Measurements from ENCODE around the gene CIDEB. TPM values are rescaled to one million over a fixed set of nuclear protein-coding genes. Genes with fewer than 3 reads are reported as not detected.

The CIDEB gene
- total and polyA plus RNA-seq, 12 donors = 16.4 to 80.3 (median 39.0) TPM

DNA sequence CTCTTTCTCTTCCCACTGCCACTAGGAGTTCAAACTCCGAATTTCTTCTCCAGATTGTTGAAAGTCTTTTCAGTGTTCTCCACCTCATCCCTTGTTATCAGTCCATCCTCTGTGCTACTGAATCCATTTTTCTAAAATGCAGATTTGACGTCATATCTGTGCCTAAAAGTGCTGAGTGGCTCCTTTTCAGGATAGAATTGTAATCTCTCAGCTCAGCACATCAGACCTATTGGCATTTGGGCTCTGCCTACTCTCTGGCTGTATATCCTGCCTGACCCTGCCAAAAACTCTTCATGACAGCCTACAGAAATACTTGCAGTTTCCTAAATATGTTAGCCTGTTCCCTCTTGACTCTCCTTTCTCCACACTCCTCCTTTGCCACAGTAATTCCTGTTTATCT is 35.3 kb downstream of the CIDEB start:
- Histone ChIP-seq H3K4me3 (no peak overlapping the region), H3K27ac (no peak overlapping the region), H3K36me3 (replicated peaks in 1 of 2) (peaks cover 0 to 9% of the 10 kb centered on the region in 2 donors), H3K4me1 (replicated peaks in 1 of 2) (peaks cover 5 to 22% of the 10 kb centered on the region in 2 donors), H3K27me3 (no peaks in the 10 kb centered on the region), H3K9me3 (replicated peaks in 1 of 3) (no peaks in the 10 kb centered on the region)
- no peak for DNase-seq
- intact Hi-C loops (cut with DNase I) = no loop called here
- TF ChIP-seq, protein P1, sequence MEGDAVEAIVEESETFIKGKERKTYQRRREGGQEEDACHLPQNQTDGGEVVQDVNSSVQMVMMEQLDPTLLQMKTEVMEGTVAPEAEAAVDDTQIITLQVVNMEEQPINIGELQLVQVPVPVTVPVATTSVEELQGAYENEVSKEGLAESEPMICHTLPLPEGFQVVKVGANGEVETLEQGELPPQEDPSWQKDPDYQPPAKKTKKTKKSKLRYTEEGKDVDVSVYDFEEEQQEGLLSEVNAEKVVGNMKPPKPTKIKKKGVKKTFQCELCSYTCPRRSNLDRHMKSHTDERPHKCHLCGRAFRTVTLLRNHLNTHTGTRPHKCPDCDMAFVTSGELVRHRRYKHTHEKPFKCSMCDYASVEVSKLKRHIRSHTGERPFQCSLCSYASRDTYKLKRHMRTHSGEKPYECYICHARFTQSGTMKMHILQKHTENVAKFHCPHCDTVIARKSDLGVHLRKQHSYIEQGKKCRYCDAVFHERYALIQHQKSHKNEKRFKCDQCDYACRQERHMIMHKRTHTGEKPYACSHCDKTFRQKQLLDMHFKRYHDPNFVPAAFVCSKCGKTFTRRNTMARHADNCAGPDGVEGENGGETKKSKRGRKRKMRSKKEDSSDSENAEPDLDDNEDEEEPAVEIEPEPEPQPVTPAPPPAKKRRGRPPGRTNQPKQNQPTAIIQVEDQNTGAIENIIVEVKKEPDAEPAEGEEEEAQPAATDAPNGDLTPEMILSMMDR (IDR thresholded peaks at IDR 0.05) = no peak
- no peak for TF ChIP-seq POLR2A (IDR thresholded peaks at IDR 0.05)
- WGBS, 4 donors = 77 to 87% (median 80%) methylated on average over 2 of the region's 2 CpGs

DNA sequence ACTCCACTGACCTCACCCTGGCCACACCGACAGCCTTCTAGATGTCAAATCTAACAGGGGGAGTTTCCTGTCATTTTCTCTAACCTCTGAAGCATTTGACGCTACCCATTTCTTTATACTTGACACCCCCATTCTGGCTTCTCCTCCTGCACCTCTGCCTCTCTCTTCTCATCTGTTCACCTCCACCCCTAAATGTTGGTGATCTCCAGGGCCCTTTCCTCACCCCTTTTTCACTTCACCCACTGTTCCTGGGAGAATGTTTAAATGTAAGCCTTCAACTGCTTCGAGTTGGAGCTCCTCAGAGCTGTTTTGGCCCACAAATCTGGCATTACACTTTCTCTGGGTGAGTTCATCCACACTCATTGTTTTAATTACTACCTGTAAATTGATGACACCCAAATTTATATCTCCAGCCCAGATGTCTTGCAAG is 35.9 kb downstream of the CIDEB start:
- no peak for DNase-seq
- Histone ChIP-seq H3K27me3 (no peaks in the 10 kb centered on the region), H3K4me3 (peak overlapping the region in 3 of 4 donors; percentile 32 to 96 (median 74)), H3K4me1 (replicated peaks in 1 of 2) (peaks cover 5 to 22% of the 10 kb centered on the region in 2 donors), H3K27ac (peak overlapping the region in 4 of 5 donors; percentile 87 to 99 (median 92)), H3K9me3 (replicated peaks in 1 of 3) (no peaks in the 10 kb centered on the region), H3K36me3 (replicated peaks in 1 of 2) (peaks cover 0 to 12% of the 10 kb centered on the region in 2 donors)
- intact Hi-C loops (cut with DNase I) = no loop called here
- WGBS, 4 donors = 11 to 17% (median 14%) methylated on average over 3 of the region's 3 CpGs
- TF ChIP-seq, protein P1 (IDR thresholded peaks at IDR 0.05) = no peak

DNA sequence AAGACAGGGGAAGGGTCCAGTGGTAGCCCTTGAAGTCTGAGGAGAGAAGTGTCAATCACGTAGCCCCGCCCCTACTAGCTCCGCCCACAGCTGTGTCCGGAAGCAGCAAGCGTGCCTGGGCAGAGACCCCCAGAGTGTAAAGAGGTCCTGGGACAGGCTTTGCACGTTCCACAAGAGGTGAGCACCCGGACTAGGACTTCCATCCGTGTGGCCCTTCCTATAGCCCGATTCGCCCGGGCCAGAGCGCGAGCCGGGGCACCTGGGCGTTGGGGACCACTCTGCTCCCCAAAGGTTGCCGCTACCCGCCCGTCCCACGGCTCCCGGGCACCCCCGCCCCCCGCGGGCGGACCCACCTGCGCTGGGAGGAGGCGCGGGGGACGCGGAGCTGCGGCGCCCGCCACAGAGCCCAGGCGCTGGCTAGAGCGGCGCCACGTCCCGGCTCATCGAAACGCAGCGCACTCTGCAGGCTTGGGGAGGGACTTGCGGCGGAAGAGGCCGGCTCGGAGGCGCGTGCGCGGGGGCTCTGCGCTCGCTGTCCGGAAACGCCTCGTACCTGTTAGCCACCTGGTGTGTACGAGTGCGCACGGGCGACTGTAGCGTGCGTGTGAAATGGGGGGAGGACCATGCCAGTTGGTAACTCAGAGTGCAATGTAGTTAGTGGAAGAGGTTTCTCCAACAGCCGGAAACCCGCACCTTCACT is 36.5 kb downstream of the CIDEB start, which contains the start of gene RABGGTA:
RABGGTA (minus strand) TSS at position 464 of the 700 bp plus-strand sequence. CDS start 482 bp downstream, outside the sequence.
- TF ChIP-seq POLR2A (IDR thresholded peaks at IDR 0.05) = peak; percentile 46 to 78
- TF ChIP-seq, protein P1 (IDR thresholded peaks at IDR 0.05) = peak; percentile 36 to 79 (median 56)
- intact Hi-C loops (cut with DNase I) = no loop called here
- Histone ChIP-seq H3K27me3 (no peaks in the 10 kb centered on the region), H3K4me3 (peak within 1 kb of the TSS; percentile 32 to 96 (median 82)), H3K4me1 (replicated peaks in 1 of 2) (peaks cover 5 to 22% of the 10 kb centered on the region in 2 donors), H3K36me3 (replicated peaks in 1 of 2) (peaks cover 0 to 18% of the 10 kb centered on the region in 2 donors), H3K27ac (peak within 1 kb of the TSS; percentile 81 to 99 (median 90)), H3K9me3 (replicated peaks in 1 of 3) (no peaks in the 10 kb centered on the region)
- 0 to 1% (median 0%) methylated on average over 6 to 61 of the region's 61 CpGs for WGBS, 4 donors
- peak; percentile 78 to 91 (median 82) for DNase-seq

DNA sequence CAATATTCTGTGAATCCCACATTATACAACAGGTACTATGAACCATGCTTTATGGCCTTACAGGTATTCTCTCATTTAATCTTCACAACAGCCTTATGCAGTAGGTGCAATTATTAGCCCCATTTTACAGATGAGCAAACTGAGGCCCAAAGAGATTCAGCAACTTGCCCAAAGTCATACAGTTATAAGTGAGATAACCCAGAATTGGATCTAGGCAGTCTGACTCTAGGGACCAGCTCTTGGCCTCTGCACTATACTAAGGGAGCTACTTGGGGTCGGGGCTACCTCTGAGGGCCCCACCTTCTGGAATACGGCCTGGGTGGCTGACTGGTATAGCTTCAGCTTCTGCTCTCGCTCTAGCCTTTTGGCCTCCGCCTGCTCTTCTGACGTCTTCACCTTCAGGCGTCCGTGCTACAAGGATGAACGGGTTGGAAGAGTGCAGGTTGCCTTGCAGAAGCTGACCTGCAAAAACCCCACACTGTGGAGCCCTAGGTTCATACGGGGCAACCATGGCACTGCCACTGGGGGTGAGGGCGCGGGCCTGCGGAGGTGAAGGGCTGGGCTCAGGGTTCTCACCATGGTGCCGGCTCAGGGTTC is 37.1 kb downstream of the CIDEB start:
- H3K4me3 ChIP-seq = peak overlapping the region; percentile 32 to 96 (median 82)
- no peaks in the 10 kb centered on the region for H3K9me3 ChIP-seq (replicated peaks in 1 of 3)
- DNase-seq = peak in 2 of 7 donors; percentile 37 to 60
- H3K36me3 ChIP-seq (replicated peaks in 1 of 2) = peaks cover 0 to 20% of the 10 kb centered on the region in 2 donors
- 12 to 20% (median 13%) methylated on average over 8 to 13 of the region's 13 CpGs for WGBS, 4 donors
- H3K27me3 ChIP-seq = no peaks in the 10 kb centered on the region
- H3K4me1 ChIP-seq (replicated peaks in 1 of 2) = peaks cover 5 to 22% of the 10 kb centered on the region in 2 donors
- intact Hi-C loops (cut with DNase I) = no loop called here
- H3K27ac ChIP-seq = peak overlapping the region; percentile 81 to 99 (median 90)
- TF ChIP-seq, protein P1 (IDR thresholded peaks at IDR 0.05) = no peak
- no peak for TF ChIP-seq POLR2A (IDR thresholded peaks at IDR 0.05)

Data from adrenal gland (tissue), 12 donors.